Measurements from ENCODE around the gene VCPKMT.

VCPKMT gene

GRCh38 chr14:50063876-50064420 lies 52.4 kb downstream of the VCPKMT start:
- DNase-seq = no peak

GRCh38 chr14:50062438-50063085 lies 53.8 kb downstream of the VCPKMT start:
- DNase-seq = peak in 1 of 2 experiments; percentile 9

DNA sequence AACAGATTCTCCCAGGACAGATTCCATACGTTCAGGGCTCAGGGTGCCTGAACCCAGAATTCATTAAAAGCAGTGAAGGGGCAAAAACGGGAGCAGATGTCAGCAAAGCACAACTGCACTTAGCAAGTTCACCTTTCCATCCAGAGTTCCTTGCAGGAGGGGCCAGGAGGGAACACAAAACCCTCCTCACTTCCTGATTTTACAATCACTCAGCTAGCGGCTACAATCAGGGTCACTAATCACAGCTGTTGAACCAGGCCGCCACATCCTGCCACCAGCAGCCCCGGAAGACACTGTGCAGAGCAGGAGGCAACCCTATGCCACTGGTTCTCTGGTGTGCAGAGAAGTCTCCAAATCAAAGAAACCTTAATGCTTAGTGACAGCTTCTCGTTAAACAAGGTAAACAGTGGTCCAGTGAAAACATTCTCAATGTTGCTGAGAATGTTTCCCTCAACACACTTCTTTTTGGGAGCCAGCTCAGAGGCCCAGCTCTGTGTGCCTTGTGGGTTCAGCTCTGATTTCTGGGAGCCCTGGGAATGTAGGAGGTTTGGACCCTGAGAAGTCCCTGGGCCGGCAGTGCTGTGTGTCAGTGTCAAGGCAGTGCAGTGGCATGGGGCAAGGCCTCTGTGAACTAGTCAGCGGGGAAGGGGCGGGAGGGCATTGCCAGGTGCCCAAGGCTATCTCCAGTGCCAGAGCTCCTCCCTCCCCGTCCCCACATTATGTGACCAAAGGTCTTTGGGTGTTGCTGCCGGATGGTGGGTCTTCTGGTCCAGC lies 54.5 kb downstream of the VCPKMT start:
- peak in 1 of 2 experiments; percentile 32 for DNase-seq

DNA sequence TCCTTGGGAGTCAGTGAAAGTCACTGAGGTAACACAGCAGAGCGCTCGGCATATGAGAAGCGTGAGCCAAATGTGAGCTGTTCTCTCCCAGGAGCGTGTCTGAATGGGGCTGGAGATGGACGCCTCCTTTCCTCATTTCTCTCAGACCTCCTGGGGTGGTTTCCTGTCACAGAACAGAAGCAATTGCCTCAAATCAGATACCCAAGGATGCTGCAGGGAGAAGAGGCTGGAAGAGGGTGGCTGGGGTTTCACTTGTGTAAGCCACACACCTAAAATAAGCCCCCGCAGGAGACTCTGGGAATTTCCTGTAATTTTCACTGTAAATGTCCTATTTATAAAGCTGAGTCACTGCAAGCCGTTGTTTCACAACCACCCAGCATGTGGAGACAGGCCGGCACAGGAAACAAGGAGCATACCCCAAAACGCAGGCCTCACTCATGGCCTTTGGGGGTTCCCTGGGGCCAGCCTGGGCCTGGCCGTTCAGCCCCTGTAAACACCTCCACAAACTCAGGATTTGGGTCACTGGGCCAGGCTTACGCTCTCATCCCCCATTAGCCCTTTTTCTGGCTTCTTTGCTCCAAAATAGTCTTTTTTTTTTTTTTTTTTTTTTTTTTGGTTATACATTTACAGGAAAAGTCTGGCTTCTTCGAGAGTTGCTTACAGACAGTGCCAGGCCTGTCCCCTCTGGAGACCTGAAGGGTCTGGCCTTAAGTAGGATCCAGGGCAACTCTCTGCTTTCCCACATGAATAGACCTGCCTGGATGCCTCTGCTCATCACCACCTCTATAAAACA lies 55.3 kb downstream of the VCPKMT start:
- DNase-seq = peak; percentile 49 to 78

GRCh38 chr14:50059763-50060616 lies 56.4 kb downstream of the VCPKMT start:
- DNase-seq = no peak

Measured in SW 1271 (cell line).